Effector CD4-positive, alpha-beta T cell (primary cell): ENCODE measurements around the gene ZNRF2.

ENCODE experiments used
- DNase-seq: peaks from one replicate; pipeline ENCODE4 v3.0.0-alpha.2; 2020

Gene ZNRF2

DNA sequence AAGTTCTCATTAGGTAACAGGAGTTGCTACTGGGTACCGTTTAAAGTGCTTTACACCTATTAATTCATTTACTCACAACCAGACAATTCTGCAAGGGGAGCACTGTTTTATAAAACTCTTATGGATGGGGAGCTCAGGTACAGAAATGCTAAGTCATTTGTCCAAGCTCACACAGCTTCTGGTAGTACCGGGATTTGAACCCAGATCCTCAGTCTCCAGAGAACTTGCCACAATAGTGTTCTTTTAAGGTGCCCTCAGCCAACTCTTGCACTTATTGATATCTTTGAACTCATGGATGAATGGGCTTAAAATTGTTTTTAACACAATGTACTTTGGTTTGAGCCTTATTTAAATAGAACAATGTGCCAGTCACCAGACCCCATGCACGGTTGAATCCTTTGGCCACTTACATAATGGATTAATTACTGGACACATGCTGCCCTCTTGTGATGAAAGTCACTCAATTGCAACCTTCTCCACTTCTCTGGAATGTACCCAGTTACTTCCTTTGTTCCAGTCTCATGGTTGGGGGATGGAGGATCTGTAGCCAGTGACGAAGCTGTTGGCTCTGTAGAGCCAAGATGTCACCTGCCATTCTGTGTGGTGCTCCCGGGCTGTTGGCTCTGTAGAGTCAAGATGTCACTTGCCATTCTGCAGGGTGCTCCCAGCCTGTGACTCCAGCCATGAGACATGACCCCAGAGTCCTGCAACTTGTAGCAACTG lies 128.5 kb downstream of the ZNRF2 start:
- DNase-seq: no peak

DNA sequence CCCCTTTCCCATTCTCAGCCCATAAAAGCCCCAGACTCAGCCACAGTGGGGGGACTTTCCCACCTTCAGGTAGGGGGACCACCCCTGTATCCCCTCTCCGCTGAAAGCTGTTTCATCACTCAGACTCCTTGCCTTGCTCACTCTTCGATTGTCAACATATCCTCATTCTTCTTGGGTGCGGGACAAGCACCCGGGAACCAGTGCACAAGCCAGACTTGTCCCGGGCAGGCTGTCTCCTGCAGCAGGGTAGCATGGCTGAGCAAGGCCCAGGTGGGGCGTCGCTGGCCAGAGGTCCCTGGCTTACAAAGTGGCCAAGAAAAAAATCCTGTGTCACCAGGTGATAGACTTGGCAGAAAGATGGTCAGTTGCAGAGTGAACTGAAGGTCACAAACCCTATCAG lies 129.5 kb downstream of the ZNRF2 start:
- DNase-seq: no peak
